A204.1 (cell line): ENCODE results near the gene CDIP1.
"Not testable (repeated sequence)": the region's sequence is repeated elsewhere in the genome, so short reads cannot be mapped to it uniquely, and the experiment has no call there.

ENCODE experiments used
- FAIRE-seq: peaks from 2 replicates; lab custom pipeline; 2012; peaks lifted over from hg19 to GRCh38; lab: Jason Lieb, UNC

The CDIP1 gene

DNA sequence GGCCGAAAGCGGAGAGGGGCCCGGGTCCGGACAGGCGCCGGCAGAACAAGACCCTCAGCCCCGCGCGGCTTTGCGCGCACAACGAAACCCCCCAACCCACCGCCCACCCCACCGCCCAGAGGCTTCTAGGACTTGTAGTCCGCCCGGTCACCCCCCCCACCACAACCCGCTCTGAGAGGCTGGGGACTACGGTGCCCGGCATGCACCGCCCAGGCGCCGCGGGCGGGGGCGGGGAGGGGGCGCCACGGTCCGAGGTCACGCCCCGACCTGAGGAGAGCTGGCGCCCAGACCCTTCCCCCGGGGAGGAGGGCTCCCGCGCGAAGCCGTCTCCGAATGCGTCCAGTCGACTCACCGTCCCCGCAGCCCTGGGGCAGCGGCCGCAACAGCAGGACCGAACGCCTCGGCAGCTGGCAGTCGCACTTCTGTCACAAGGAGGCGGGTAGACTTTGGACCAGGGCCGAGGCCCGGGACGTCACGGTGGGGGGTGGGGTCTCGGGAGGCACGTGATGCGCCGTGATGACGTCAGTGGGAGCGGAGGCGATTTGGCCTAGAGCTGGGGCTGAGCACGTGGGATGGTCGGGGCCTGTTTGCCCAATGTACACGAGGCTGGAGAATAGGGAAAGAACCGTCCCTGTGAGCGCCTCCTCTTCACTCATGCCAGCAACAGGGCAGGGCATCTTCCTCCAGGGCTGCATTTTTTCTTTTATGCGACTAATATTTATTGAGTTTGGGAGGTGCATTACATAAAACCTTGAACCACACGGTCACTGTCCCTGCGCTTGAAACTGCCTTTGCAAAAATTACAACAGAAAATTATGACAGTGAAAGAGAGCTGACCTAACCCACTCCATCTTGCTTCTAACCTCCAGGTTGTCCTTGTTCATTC is at the start of gene CDIP1:
TSS of gene CDIP1 (minus strand) at position 424 of the 886 bp plus-strand sequence. CDS start 24,643 bp downstream, outside the sequence.
- peak; percentile 68 for FAIRE-seq

DNA sequence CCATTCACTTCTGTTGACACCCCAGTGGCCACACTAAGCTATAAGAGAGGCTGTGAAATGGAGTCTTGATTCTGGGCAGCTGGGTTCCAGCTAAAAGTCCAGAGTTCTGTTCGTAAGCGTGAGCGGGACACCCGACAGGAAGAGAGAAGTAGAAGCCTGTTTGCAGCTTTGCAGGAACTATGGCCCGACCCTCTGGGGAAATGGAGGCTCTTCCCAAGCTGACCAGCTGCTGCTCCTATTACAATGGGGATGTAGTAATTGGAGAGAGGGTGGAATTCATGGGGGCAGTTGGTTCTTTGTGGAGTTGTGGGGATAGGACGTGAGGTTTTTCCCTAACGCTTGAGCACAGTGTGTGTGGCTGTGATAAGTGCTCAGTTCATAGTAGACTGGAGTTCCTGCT is 47.7 kb upstream of the CDIP1 start:
- FAIRE-seq: no peak

GRCh38 chr16:4583906-4584305 is 45.3 kb upstream of the CDIP1 start:
- FAIRE-seq: no peak

GRCh38 chr16:4580250-4580649 is 41.7 kb upstream of the CDIP1 start:
- no peak for FAIRE-seq

DNA sequence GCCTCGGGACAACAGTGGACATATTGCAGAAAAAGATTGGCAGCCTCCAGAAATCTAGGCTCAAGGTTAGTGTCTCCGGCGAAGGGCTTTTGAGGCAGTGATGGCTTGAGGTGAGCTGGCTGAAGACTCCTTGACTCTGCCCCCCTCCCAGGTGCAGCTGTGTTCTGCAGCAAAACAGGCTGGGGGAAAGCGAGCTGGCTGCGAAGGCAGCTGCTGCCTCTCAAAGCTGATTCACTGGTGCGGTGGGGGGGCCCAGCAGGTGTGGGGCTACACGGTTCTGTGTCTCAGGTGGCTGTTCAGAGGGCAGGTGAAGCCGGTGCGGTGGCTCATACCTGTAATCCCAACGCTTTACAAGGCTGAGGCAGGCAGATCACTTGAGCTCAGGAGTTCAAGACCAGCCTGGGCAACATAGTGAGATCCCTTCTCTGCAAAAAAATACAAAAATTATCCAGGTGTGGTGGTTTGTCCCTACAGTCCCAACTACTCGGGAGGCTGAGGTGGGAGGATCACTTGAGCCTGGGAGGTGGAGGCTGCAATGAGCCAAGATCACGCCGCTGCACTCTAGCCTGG is 40.5 kb upstream of the CDIP1 start:
- no peak for FAIRE-seq

DNA sequence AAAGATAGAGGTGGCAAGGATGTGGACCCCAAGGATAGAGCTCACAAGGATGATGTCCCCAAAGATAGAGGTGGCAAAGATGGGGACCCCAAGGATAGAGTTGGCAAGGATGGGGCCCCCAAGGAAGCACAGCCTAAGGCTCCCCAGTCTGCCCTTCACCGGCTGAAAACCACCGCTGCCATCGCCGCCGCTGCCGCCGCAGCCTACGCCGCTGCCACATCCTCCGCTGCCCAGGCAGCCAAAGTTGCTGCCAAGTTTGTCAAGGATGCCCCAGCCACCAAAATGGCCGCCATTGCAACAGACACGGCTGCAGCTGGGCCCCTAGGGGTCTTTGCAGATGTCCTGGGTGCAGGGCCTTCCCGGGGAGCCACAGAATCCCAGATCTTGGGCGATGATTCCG is 37.4 kb upstream of the CDIP1 start:
- FAIRE-seq: no peak

- no peak for FAIRE-seq
Observed at GRCh38 chr16:4574919-4575705, 36.5 kb upstream of the CDIP1 start.

DNA sequence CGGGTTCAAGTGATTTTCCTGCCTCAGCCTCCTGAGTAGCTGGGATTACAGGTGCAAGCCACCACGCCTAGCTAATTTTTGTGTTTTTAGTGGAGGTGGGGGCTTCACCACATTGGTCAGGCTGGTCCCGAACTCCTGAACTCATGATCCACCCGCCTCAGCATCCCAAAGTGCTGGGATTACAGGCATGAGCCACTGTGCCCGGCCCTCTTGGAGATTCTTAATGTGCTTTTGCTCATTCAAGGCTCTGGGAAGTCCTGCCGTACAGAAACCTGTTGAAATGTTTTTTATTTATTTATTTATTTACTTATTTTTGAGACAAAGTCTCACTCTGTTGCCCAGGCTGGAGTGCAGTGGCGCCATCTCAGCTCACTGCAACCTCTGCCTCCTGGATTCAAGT is 35.4 kb upstream of the CDIP1 start:
- FAIRE-seq: not testable (repeated sequence)

- FAIRE-seq: no peak
Observed at GRCh38 chr16:4572715-4573114, 34.1 kb upstream of the CDIP1 start.

DNA sequence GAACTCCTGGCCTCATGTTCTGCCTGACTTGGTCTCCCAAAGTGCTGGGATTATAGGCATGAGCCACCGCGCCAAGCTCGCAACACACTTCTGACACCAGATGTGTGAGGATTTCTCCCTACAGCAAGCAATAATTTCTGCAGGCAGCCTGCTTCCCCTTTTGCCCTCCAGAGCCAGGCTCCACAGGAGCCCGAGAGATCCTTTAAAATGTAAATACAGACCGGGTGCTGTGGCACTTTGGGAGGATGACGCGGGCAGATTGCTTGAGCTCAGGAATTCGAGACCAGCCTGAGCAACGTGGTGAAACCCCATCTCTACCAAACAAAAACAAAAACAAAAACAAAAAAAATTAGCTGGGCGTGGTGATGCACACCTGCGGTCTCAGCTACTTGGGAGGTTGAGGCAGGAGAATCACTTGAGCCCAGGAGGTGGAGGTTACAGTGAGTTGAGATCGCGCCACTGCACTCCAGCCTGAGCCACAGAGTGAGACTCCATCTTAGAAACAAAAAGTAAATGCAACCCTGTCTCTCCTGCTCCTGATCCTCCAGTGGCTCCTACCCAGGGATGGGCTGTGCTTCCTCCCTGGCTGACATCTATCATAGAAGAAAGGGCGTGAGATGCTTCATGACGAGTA is 32.2 kb upstream of the CDIP1 start:
- no peak for FAIRE-seq

- no peak for FAIRE-seq
Observed at GRCh38 chr16:4570086-4570485, 31.5 kb upstream of the CDIP1 start.

GRCh38 chr16:4566144-4566543 is 27.6 kb upstream of the CDIP1 start:
- FAIRE-seq: no peak

DNA sequence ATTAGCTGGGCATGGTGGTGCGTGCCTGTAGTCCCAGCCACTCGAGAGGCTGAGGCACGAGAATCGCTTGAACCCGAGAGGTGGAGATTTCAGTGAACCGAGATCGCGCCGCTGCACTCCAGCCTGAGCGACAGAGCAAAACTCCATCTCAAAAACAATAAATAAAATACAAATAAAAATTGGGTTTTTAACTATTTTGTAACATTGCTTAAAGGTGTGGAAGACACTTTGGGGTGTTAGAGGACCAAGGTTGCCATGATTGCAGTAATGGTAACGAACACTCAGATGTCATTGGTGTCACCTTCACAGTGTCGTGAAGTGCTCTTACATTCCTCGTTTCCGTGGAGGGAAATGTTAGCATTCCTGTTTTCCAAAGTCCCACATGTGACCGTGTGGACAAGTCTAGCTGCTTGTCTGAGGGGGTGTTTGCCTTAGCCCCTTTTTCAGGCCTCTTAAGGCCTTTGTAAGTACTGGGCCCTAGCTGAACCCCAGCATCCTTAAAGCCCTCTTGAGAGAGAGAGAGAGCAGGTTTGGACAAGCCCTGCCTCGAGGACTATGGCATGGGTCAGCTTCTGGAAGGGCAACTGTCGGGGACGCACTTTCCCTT is 26.2 kb upstream of the CDIP1 start:
- no peak for FAIRE-seq

DNA sequence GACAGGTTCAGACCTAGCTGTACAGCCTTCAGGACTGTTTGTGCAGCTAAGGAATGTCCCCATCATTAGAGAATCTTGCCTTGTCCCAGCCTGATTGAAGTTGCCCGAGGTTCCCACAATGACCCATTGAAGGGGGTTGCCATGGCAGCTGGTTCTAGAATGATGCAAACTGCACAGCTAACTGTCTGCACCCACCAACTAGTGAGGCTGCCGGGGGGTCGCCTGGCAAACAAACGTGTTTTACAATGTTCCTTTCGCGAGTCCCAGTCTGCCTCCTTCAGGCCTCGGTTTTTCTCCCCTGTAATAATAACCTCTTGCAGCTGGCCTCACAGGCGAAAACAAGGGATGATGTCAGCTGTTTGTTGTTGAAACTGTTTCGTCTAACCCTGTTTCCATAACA is 23.0 kb upstream of the CDIP1 start:
- FAIRE-seq: no peak

DNA sequence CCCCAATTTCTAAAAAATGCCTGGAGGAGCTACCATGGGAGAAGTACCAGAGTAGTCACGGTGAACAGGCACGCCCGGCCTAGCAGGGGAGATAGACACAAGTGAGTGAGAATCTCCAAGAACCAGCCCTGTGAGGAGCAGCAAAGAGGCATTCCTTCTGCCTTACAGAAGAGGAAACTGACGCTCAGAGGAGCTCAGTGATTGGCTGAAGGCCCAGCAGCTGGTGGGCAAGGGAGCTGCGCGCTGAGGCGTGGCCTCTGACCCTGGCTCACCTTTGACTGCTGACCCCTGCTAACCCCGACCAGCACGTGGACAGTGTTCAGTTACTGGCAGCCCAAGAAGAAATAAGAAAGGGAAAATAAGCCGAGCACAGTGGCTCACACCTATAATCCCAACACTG is 19.4 kb upstream of the CDIP1 start:
- no peak for FAIRE-seq

DNA sequence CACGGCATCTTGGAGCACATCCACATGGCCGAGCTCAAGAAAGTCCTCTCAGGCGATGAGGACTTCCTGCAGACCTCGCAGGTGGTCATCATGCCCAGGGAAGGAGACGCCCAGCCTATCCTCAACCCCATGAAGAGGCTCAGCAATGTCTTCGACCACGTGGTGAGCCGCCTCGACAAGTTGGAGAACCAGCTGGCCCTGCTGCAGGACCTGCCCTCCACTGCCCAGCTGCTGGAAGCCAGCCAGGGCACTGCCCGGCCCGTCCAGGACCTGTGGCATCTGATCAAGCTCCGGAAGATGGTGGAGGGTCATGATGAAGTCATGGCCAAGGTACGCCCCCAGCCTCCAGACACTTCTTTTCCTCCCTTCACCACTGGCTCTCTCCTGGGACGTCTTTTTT is 18.0 kb upstream of the CDIP1 start:
- FAIRE-seq: no peak

DNA sequence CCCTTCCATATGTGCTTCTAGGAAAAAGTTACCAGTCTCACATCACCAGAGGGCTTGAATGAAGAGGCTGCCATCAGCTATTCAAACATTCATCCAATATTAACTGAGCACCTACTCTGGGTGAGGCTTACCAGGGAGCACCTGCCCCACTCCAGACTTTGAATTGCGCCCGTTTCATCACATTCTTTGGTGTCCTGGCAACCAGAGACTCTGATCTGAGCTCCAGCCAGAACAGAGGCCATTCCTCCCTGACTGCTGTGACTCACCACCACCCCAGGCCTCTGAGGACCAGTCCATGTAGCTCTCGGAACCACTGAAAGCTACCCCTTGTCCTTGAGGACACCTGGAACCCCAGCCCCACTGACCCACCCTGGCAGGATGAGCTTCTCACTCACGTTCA is 17.5 kb upstream of the CDIP1 start, which contains the start of gene C16orf96:
TSS of gene C16orf96 (plus strand) at position 229 of the 400 bp plus-strand sequence. CDS start at position 379, 150 bp downstream.
- FAIRE-seq: no peak

DNA sequence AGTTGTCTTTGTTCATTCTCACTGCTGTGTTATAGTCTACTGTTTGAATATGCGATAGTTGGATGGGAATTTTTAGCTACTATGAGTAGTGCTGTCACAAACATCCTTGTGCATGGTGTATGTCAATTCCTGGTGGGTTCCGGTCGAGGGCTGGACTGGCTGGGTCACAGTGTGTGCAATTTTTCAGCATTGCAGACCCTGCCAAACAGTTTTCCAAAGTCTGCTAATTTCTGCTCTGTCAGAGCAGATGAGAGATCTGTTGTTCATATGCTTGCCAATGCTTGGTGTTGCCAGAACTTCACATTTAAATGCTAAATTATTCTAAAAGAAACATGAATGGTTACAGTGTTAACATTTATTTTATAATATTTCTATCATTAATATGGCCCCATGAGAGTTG is 14.0 kb upstream of the CDIP1 start:
- no peak for FAIRE-seq

GRCh38 chr16:4550591-4550990 is 12.0 kb upstream of the CDIP1 start:
- no peak for FAIRE-seq

DNA sequence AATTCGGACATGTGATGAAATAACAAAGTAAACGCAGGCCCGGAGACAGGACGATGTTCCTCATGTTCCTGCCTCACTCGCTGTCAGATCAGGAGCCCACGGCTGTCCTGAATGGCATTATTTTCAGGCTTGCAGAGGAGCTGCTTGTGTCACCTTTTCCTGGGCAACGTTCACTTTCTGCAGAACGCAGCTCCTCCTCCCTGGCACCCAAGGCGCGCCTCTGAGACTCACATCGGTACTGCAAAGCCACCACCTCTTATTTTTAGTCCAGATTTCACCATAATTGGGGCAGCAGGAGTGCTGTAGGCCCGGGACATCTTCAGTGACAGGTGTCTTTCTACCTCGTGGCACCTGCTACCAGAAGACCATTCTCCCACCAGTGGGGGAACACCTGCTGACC is 9.6 kb upstream of the CDIP1 start:
- no peak for FAIRE-seq

- no peak for FAIRE-seq
Observed at GRCh38 chr16:4544473-4544872, 5.9 kb upstream of the CDIP1 start.

- no peak for FAIRE-seq
Observed at GRCh38 chr16:4539716-4540284, 1.2 kb upstream of the CDIP1 start.
